Thymus (tissue), 11 donors: ENCODE data around the gene IL36RN. TPM values are rescaled to one million over a fixed set of nuclear protein-coding genes. Genes with fewer than 3 reads are reported as not detected.

ENCODE experiments used
- DNase-seq, 9 donors: peaks; one replicate each; pipeline ENCODE4 v3.0.0-alpha.2; 2013; ENCODE audit warnings: low spot score in 9 of 9, low read depth in 6 of 9, missing footprints in 1 of 9
- H3K27ac ChIP-seq, 2 donors: one replicate each; pipeline ENCODE4 v1.5.1; 2013; ENCODE audit warnings: control low read depth in 1 of 2, low read depth in 1 of 2, low read length in 1 of 2, mild to moderate bottlenecking in 1 of 2, moderate library complexity in 1 of 2
- H3K27me3 ChIP-seq, 2 donors: one replicate each; pipeline ENCODE4 v1.5.1; 2013; ENCODE audit warnings: low read length in 1 of 2; ENCODE audit not compliant: control insufficient read depth in 2 of 2, insufficient read depth in 1 of 2
- H3K36me3 ChIP-seq, 2 donors: one replicate each; pipeline ENCODE4 v1.5.1; 2013; ENCODE audit warnings: low read length in 1 of 2, mild to moderate bottlenecking in 1 of 2, moderate library complexity in 1 of 2; ENCODE audit not compliant: control insufficient read depth in 2 of 2, insufficient read depth in 2 of 2
- H3K4me1 ChIP-seq, 2 donors: one replicate each; pipeline ENCODE4 v1.5.1; 2013; ENCODE audit warnings: low read length in 2 of 2; ENCODE audit not compliant: control insufficient read depth in 2 of 2, insufficient read depth in 2 of 2
- H3K4me3 ChIP-seq, 2 donors: one replicate each; pipeline ENCODE4 v1.5.1; 2013; ENCODE audit warnings: low read length in 2 of 2, control low read depth in 1 of 2, mild to moderate bottlenecking in 1 of 2
- H3K9me3 ChIP-seq, 2 donors: one replicate each; pipeline ENCODE4 v1.5.1; 2013; ENCODE audit warnings: low read length in 1 of 2, mild to moderate bottlenecking in 1 of 2; ENCODE audit not compliant: control insufficient read depth in 2 of 2, insufficient read depth in 1 of 2
- WGBS: extraction: QIAGEN DNeasy Blood & Tissue Kit; methylation state at CpG from one replicate; pipeline ENCODE4 v1.1.7; 2013; 5-methylcytosine and 5-hydroxymethylcytosine counted together
- polyA plus RNA-seq: library from polyadenylated mRNA; stranded (reverse); fragments of 200-250 nt; gene quantifications from one replicate; pipeline ENCODE4 v1.2.3, GENCODE V29; 2013
- total RNA-seq: library from RNA; stranded (reverse); fragments of 120-200 nt; gene quantifications from one replicate; pipeline ENCODE4 v1.2.4, GENCODE V29; 2013
- donor health status: healthy.

IL36RN gene
- total and polyA plus RNA-seq, 2 donors: 0.09 to 2.4 TPM

GRCh38 chr2:113015655-113016054 lies 43.3 kb upstream of the IL36RN start:
- H3K27me3 ChIP-seq: no peaks in the 10 kb centered on the region
- peaks cover 0 to 4% of the 10 kb centered on the region in 2 donors for H3K4me1 ChIP-seq
- H3K36me3 ChIP-seq: no peaks in the 10 kb centered on the region
- no peak overlapping the region for H3K27ac ChIP-seq
- DNase-seq: peak in 1 of 9 donors; percentile 17
- H3K9me3 ChIP-seq: no peaks in the 10 kb centered on the region
- WGBS: 96% methylated on average over 2 of the region's 2 CpGs
- no peak overlapping the region for H3K4me3 ChIP-seq

- Histone ChIP-seq H3K36me3 (no peaks in the 10 kb centered on the region), H3K4me1 (peaks cover 0 to 4% of the 10 kb centered on the region in 2 donors), H3K27me3 (no peaks in the 10 kb centered on the region), H3K9me3 (no peaks in the 10 kb centered on the region), H3K4me3 (no peak overlapping the region), H3K27ac (no peak overlapping the region)
- DNase-seq: no peak
- 92% methylated on average over 3 of the region's 3 CpGs for WGBS
Observed at GRCh38 chr2:113018509-113018908, 40.5 kb upstream of the IL36RN start.

- Histone ChIP-seq H3K27ac (no peak overlapping the region), H3K9me3 (no peaks in the 10 kb centered on the region), H3K4me1 (no peaks in the 10 kb centered on the region), H3K4me3 (no peak overlapping the region), H3K36me3 (no peaks in the 10 kb centered on the region), H3K27me3 (no peaks in the 10 kb centered on the region)
- no peak for DNase-seq
- WGBS: 77% methylated on average over 4 of the region's 4 CpGs
Observed at GRCh38 chr2:113021312-113021711, 37.7 kb upstream of the IL36RN start.

GRCh38 chr2:113024764-113025163 lies 34.2 kb upstream of the IL36RN start:
- whole genome bisulfite sequencing: 94% methylated on average over 2 of the region's 2 CpGs
- peaks cover 0 to 12% of the 10 kb centered on the region in 2 donors for H3K27me3 ChIP-seq

GRCh38 chr2:113025737-113026136 lies 33.3 kb upstream of the IL36RN start:
- Histone ChIP-seq H3K27ac (no peak overlapping the region), H3K36me3 (no peaks in the 10 kb centered on the region), H3K4me1 (no peaks in the 10 kb centered on the region), H3K9me3 (no peaks in the 10 kb centered on the region), H3K27me3 (peaks cover 0 to 13% of the 10 kb centered on the region in 2 donors), H3K4me3 (no peak overlapping the region)
- no peak for DNase-seq
- WGBS: 77% methylated on average over 2 of the region's 2 CpGs

More at GRCh38 chr2:113024764-113025163, 34.2 kb upstream of the IL36RN start:
- Histone ChIP-seq H3K36me3 (no peaks in the 10 kb centered on the region), H3K4me1 (no peaks in the 10 kb centered on the region), H3K27ac (no peak overlapping the region), H3K4me3 (no peak overlapping the region), H3K9me3 (no peaks in the 10 kb centered on the region)
- DNase-seq: no peak

- H3K4me3 ChIP-seq: no peak overlapping the region
- no peak for DNase-seq
- H3K36me3 ChIP-seq: no peaks in the 10 kb centered on the region
Observed at GRCh38 chr2:113027691-113028090, 31.3 kb upstream of the IL36RN start.

GRCh38 chr2:113028112-113028511 lies 30.9 kb upstream of the IL36RN start:
- H3K4me3 ChIP-seq: no peak overlapping the region
- no peaks in the 10 kb centered on the region for H3K4me1 ChIP-seq
- H3K36me3 ChIP-seq: no peaks in the 10 kb centered on the region
- DNase-seq: no peak
- WGBS: 10% methylated on average over 1 of the region's 1 CpG
- no peaks in the 10 kb centered on the region for H3K9me3 ChIP-seq
- H3K27ac ChIP-seq: no peak overlapping the region
- peaks cover 0 to 15% of the 10 kb centered on the region in 2 donors for H3K27me3 ChIP-seq

More at GRCh38 chr2:113027691-113028090, 31.3 kb upstream of the IL36RN start:
- Histone ChIP-seq H3K4me1 (no peaks in the 10 kb centered on the region), H3K27me3 (peaks cover 0 to 15% of the 10 kb centered on the region in 2 donors), H3K9me3 (no peaks in the 10 kb centered on the region), H3K27ac (no peak overlapping the region)
- WGBS: 97% methylated on average over 2 of the region's 2 CpGs

- H3K27me3 ChIP-seq: peaks cover 0 to 18% of the 10 kb centered on the region in 2 donors
- H3K36me3 ChIP-seq: no peaks in the 10 kb centered on the region
- H3K9me3 ChIP-seq: no peaks in the 10 kb centered on the region
- no peak overlapping the region for H3K27ac ChIP-seq
- no peaks in the 10 kb centered on the region for H3K4me1 ChIP-seq
- DNase-seq: no peak
- H3K4me3 ChIP-seq: no peak overlapping the region
- WGBS: 94% methylated on average over 1 of the region's 1 CpG
Observed at GRCh38 chr2:113032737-113033136, 26.3 kb upstream of the IL36RN start.

GRCh38 chr2:113034016-113034415 lies 25.0 kb upstream of the IL36RN start:
- WGBS: 92% methylated on average over 3 of the region's 3 CpGs
- DNase-seq: no peak
- Histone ChIP-seq H3K9me3 (no peaks in the 10 kb centered on the region), H3K27ac (no peak overlapping the region), H3K27me3 (peaks cover 0 to 11% of the 10 kb centered on the region in 2 donors), H3K36me3 (no peaks in the 10 kb centered on the region), H3K4me3 (no peak overlapping the region), H3K4me1 (no peaks in the 10 kb centered on the region)

- 98% methylated on average over 9 of the region's 9 CpGs for WGBS
- no peak for DNase-seq
- Histone ChIP-seq H3K9me3 (no peaks in the 10 kb centered on the region), H3K27me3 (peaks cover 0 to 6% of the 10 kb centered on the region in 2 donors), H3K4me3 (no peak overlapping the region), H3K4me1 (no peaks in the 10 kb centered on the region), H3K27ac (no peak overlapping the region), H3K36me3 (no peaks in the 10 kb centered on the region)
Observed at GRCh38 chr2:113036763-113037162, 22.2 kb upstream of the IL36RN start.
